OCI-LY1 (cell line): ENCODE data around the gene MZB1.
A peak's percentile ranks its signal among the peaks of the same experiment; 100 is the strongest.

Source experiments
- H2AFZ ChIP-seq: fragments of 200-600 bp; sonication (generic), shearing (Covaris generic); 2 replicates; pipeline ENCODE4 v1.6.0; 2014; ENCODE audit warnings: antibody characterized with exemption, mild to moderate bottlenecking, low read length
- H3F3A ChIP-seq: fragments of 200-600 bp; sonication (generic), shearing (Covaris generic); 2 replicates; pipeline ENCODE4 v1.6.0; 2014; ENCODE audit warnings: mild to moderate bottlenecking, antibody characterized with exemption, low read length, moderate library complexity; ENCODE audit not compliant: insufficient read depth
- H3K27ac ChIP-seq: fragments of 200-600 bp; sonication (generic); 2 replicates; pipeline ENCODE4 v1.5.1; 2014; ENCODE audit warnings: low read length, mixed run types, mild to moderate bottlenecking, low read depth; ENCODE audit not compliant: poor library complexity, severe bottlenecking
- H3K27me3 ChIP-seq: fragments of 200-600 bp; sonication (generic); 2 replicates; pipeline ENCODE4 v1.6.0; 2014; ENCODE audit warnings: antibody characterized with exemption, mild to moderate bottlenecking, low read length, moderate library complexity; ENCODE audit not compliant: insufficient read depth
- H3K36me3 ChIP-seq: fragments of 200-600 bp; sonication (generic); 2 replicates; pipeline ENCODE4 v1.6.1; 2014; ENCODE audit warnings: mild to moderate bottlenecking, antibody characterized with exemption, low read length, moderate library complexity, mixed read lengths; ENCODE audit not compliant: insufficient read depth
- H3K4me1 ChIP-seq: fragments of 200-600 bp; sonication (generic); 2 replicates; pipeline ENCODE4 v1.5.1; 2014; ENCODE audit warnings: mild to moderate bottlenecking, low read length, moderate library complexity; ENCODE audit not compliant: insufficient read depth, severe bottlenecking
- H3K4me2 ChIP-seq: fragments of 200-600 bp; sonication (generic), shearing (Covaris generic); 2 replicates; pipeline ENCODE4 v1.6.1; 2014; ENCODE audit warnings: low read length
- H3K4me3 ChIP-seq: fragments of 200-600 bp; sonication (generic); 2 replicates; pipeline ENCODE4 v1.5.1; 2014; ENCODE audit warnings: low read length, low read depth, mild to moderate bottlenecking, mixed read lengths; ENCODE audit not compliant: poor library complexity, severe bottlenecking
- H3K79me2 ChIP-seq: fragments of 200-600 bp; shearing (Covaris generic); 2 replicates; pipeline ENCODE4 v1.6.1; 2016; ENCODE audit warnings: mixed run types, low read length, mixed read lengths; ENCODE audit not compliant: insufficient read depth
- H3K9ac ChIP-seq: fragments of 200-600 bp; sonication (generic), shearing (Covaris generic); 2 replicates; pipeline ENCODE4 v1.6.1; 2014; ENCODE audit warnings: mild to moderate bottlenecking, low read length, mixed read lengths
- H3K9me2 ChIP-seq: fragments of 200-600 bp; sonication (generic), shearing (Covaris generic); 2 replicates; pipeline ENCODE4 v1.6.1; 2014; ENCODE audit warnings: low read depth, mild to moderate bottlenecking, low read length, mixed read lengths
- H3K9me3 ChIP-seq: fragments of 200-600 bp; shearing (Covaris generic); 2 replicates; pipeline ENCODE4 v1.6.1; 2014; ENCODE audit warnings: low read length, mixed read lengths
- H4K20me1 ChIP-seq: fragments of 200-600 bp; sonication (generic), shearing (Covaris generic); 2 replicates; pipeline ENCODE4 v1.6.0; 2016; ENCODE audit warnings: mild to moderate bottlenecking, low read length; ENCODE audit not compliant: insufficient read depth
- CTCF ChIP-seq: fragments of 200-600 bp; sonication (generic), shearing (Covaris generic); IDR thresholded peaks from 2 replicates; pipeline ENCODE4 v1.5.1; 2017; ENCODE audit warnings: mild to moderate bottlenecking, antibody characterized with exemption, low read length, moderate library complexity, mixed read lengths
- EZH2 ChIP-seq: fragments of 200-600 bp; sonication (generic), shearing (Covaris generic); IDR thresholded peaks from 2 replicates; pipeline ENCODE4 v1.8.0; 2017; ENCODE audit warnings: borderline replicate concordance, mixed run types, mild to moderate bottlenecking, antibody characterized with exemption, low read length, moderate library complexity, mixed read lengths

The MZB1 gene

DNA sequence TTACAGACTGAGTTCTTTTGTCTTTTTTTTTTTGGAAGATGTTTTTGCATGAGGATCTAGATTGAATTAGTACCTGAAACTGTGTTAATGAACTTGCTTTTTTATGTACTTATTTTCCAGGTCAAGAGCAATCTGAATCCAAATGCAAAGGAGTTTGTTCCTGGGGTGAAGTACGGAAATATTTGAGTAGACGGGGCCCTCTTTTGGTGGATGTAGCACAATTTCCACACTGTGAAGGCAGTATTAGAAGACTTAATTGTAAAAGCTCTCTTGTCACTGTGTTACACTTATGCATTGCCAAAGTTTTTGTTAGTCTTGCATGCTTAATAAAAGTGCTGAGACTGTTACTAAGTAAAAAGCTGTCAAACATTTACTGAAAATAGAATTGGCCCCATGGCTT, 21.1 kb downstream of the MZB1 start:
- H3K4me2 ChIP-seq: no peak overlapping the region
- H3K36me3 ChIP-seq: peaks cover 63% of the 10 kb centered on the region
- H3K27ac ChIP-seq: no peak overlapping the region

GRCh38 chr5:139364466-139364865, 25.2 kb downstream of the MZB1 start:
- H3K4me1 ChIP-seq: no peaks in the 10 kb centered on the region
- H4K20me1 ChIP-seq: peaks cover 4% of the 10 kb centered on the region; the same call in 1 of the 2 replicates
- no peaks in the 10 kb centered on the region for H3F3A ChIP-seq
- H3K27me3 ChIP-seq: no peaks in the 10 kb centered on the region
- no peaks in the 10 kb centered on the region for H3K9me3 ChIP-seq
- H3K79me2 ChIP-seq: peaks cover 20% of the 10 kb centered on the region
- no peak overlapping the region for H3K4me2 ChIP-seq
- no peak overlapping the region for H2AFZ ChIP-seq
- peaks cover 65% of the 10 kb centered on the region for H3K36me3 ChIP-seq
- H3K9ac ChIP-seq: no peak overlapping the region
- no peaks in the 10 kb centered on the region for H3K9me2 ChIP-seq
- no peak overlapping the region for H3K4me3 ChIP-seq
- no peak for TF ChIP-seq EZH2
- TF ChIP-seq CTCF: no peak
- H3K27ac ChIP-seq: no peak overlapping the region

More for the DNA sequence above, 21.1 kb downstream of the MZB1 start:
- no peaks in the 10 kb centered on the region for H3F3A ChIP-seq
- H2AFZ ChIP-seq: no peak overlapping the region
- no peak overlapping the region for H3K9ac ChIP-seq
- H3K79me2 ChIP-seq: no peaks in the 10 kb centered on the region
- TF ChIP-seq CTCF: peak; percentile 33; the same call in 1 of the 2 replicates
- TF ChIP-seq EZH2: no peak
- no peak overlapping the region for H3K4me3 ChIP-seq
- H4K20me1 ChIP-seq: no peaks in the 10 kb centered on the region
- H3K9me2 ChIP-seq: no peaks in the 10 kb centered on the region
- H3K4me1 ChIP-seq: no peaks in the 10 kb centered on the region
- no peaks in the 10 kb centered on the region for H3K9me3 ChIP-seq
- H3K27me3 ChIP-seq: no peaks in the 10 kb centered on the region

DNA sequence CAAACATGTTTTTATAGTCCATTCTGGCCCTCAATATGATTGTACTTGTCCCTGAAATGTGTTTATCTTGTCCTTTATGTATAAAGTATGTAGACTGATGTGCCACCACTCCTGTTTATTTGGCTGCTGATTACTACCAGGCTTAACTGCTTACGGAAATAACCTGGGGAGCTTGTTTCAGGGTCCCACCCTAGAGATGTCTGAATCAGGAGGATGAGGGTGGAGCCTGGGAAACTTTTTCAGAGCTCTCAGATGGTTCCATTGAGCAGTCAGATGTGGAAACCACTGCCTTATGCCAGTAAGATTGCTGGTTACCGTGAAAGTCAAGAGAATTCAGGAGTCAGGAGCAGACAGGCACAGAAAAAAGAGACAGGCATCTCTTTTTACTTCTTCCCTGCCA, 25.8 kb downstream of the MZB1 start:
- no peaks in the 10 kb centered on the region for H3F3A ChIP-seq
- no peak overlapping the region for H3K9ac ChIP-seq
- peaks cover 4% of the 10 kb centered on the region; the same call in 1 of the 2 replicates for H4K20me1 ChIP-seq
- no peaks in the 10 kb centered on the region for H3K9me2 ChIP-seq
- H3K4me1 ChIP-seq: no peaks in the 10 kb centered on the region
- peaks cover 61% of the 10 kb centered on the region for H3K36me3 ChIP-seq
- peaks cover 20% of the 10 kb centered on the region for H3K79me2 ChIP-seq
- H3K9me3 ChIP-seq: no peaks in the 10 kb centered on the region
- no peak overlapping the region for H3K27ac ChIP-seq
- no peak overlapping the region for H2AFZ ChIP-seq
- TF ChIP-seq EZH2 (no peak), CTCF (no peak)
- no peak overlapping the region for H3K4me3 ChIP-seq
- no peak overlapping the region for H3K4me2 ChIP-seq
- H3K27me3 ChIP-seq: no peaks in the 10 kb centered on the region
